HG03045 (cell line): ENCODE data around the gene MT1F.
"Not testable (repeated sequence)": the region's sequence is repeated elsewhere in the genome, so short reads cannot be mapped to it uniquely, and the experiment has no call there.

Experiments
- ATAC-seq: cut with Tn5 transposase; IDR thresholded peaks from one replicate; pipeline ENCODE4 v1.9.1; 2021; ENCODE audit warnings: mild to moderate bottlenecking, moderate library complexity; ENCODE audit not compliant: unreplicated experiment

Gene MT1F

GRCh38 chr16:56657555-56658326 is at the start of gene MT1F:
Gene MT1F, plus strand, starts transcription at chr16:56657959. Its CDS starts 100 bp downstream, at chr16:56658059.
- ATAC-seq, result no peak

DNA sequence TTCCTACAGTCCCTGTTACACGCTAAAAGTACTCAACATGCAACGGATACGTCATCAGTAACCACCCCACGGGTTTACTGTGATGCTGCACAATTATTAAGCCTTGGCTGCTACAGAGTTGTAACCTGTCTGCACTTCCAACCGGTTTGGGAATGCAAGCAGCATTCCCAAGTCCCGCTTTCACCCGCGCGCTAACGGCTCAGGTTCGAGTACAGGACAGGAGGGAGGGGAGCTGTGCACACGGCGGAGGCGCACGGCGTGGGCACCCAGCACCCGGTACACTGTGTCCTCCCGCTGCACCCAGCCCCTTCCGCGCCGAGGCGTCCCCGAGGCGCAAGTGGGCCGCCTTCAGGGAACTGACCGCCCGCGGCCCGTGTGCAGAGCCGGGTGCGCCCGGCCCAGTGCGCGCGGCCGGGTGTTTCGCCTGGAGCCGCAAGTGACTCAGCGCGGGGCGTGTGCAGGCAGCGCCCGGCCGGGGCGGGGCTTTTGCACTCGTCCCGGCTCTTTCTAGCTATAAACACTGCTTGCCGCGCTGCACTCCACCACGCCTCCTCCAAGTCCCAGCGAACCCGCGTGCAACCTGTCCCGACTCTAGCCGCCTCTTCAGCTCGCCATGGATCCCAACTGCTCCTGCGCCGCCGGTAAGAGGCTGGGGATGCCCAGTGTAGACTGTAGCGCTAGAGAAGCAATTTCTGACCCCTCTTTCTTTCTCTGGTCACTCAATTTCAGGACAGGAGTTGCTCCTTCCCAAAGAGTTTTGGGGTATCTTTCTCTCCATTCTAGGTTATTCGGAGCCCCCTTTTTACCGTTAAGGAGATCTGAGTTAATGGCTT is 49.5 kb upstream of the MT1F start, which contains the start of gene MT2A:
Gene MT2A (plus strand): TSS at position 542 of the 833 bp plus-strand sequence. CDS start 72 bp downstream, at position 614.
- peak; percentile 89 for ATAC-seq

GRCh38 chr16:56608876-56609462 is 48.8 kb upstream of the MT1F start:
- no peak for ATAC-seq

GRCh38 chr16:56609463-56609921 is 48.3 kb upstream of the MT1F start:
- ATAC-seq, result peak; percentile 31

DNA sequence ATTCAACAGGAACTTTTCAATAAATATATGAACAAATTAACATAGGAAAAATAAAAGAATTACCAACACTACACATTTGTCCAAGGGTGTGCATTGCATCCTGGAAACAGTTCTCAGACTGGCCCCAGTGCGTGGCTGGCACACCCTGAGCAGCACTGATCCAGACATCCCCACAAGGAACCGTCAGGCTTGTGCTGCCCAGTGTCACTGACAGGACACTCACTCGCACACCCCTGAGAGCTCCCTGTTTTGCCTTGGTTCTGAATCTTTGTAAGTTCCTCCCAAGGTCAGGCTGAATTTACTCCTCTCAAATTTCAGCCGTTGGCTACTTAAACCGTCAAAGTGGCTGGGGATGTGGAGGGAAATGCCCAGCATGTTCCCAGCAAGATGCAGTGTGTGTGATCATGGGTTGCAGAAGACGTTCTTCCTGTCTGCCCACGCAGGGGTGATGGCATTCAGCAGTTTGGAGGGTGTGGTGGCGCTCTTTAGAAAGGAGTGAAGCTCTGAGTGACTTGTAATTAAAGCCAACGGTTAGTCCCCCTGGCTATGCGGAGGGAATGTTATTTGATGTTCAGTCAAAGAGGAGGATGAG is 47.6 kb upstream of the MT1F start:
- ATAC-seq, result no peak

- no peak for ATAC-seq
These were observed 47.1 kb upstream of the MT1F start for GRCh38 chr16:56610609-56611111.

DNA sequence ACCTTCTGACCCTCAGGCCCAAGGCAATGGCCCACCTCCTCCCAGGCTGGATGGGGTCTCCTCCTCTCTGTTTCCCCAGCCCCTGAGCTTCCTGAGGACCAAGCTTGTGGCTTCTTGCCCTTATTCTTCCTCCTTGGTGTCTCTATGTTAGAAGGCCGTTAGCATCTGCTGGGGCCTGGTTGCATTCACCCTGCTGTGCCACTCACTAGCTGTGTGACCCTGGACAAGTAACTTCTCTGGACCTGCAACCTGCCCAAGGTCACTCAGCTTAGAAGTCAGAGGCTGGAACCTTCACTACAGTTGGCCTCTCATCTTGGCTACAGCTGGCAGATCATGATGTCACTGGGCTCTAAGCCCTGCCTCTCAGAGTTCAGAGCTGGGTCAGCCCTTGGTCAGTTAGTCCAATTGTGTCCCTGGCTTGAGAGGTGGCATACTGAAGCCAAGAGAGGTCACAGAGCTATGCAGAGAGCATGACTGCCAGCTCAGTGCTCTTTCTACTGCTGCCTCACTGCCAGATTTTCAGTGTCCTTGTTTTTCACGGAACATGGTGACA is 46.4 kb upstream of the MT1F start:
- ATAC-seq, result no peak

GRCh38 chr16:56613706-56614105 is 44.1 kb upstream of the MT1F start:
- ATAC-seq, result no peak

GRCh38 chr16:56614549-56614991 is 43.2 kb upstream of the MT1F start:
- ATAC-seq, result no peak

DNA sequence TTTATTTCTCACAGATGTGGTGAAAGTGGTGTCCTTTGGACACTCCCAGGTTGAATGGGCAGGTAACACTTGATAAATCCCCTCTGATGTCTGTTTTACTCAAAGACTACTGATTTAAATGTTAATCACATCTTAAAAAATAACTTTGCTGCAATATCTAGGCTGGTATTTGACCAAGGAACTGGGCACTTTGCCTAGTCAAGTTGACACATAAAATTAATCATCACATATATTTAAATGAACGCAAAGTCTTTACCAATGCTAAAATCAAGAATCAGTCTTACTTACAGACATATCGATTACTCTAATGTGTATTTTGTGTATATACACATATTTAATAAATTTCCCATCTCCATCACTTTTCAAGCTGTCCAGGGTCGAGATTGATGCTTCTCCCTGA is 42.4 kb upstream of the MT1F start:
- no peak for ATAC-seq

DNA sequence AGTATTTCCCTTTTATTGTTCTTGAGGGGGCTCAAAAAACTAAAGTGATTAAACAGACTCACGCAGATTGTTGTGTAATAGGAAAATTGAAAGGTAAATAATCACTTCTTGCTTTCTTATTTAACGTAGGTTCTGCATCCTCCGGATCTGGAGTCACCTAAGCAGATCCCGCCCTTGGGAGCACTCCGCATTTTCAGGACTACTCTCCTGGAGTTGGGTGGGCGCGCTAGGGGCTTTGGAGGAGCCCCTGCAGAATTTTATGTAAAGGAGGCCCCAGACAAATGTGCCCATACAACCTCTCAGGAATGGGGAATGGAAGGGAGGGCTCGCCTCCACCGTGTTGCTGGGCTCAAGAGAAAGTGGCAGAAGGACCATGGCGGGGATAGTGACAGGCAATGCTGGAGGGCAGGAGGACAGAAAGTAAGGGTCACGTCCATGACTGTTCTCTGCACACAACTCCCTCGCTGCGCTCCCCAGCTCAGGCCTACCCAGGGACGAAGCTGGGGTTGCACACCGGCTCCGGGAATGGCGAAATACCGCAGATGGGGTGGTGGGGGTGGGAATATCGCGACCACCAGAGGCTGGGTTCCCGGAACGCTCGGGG is 41.0 kb upstream of the MT1F start:
- ATAC-seq, result no peak

- no peak for ATAC-seq
These were observed 40.3 kb upstream of the MT1F start for GRCh38 chr16:56617212-56618085.

- no peak for ATAC-seq
These were observed 39.6 kb upstream of the MT1F start for GRCh38 chr16:56618138-56618537.

DNA sequence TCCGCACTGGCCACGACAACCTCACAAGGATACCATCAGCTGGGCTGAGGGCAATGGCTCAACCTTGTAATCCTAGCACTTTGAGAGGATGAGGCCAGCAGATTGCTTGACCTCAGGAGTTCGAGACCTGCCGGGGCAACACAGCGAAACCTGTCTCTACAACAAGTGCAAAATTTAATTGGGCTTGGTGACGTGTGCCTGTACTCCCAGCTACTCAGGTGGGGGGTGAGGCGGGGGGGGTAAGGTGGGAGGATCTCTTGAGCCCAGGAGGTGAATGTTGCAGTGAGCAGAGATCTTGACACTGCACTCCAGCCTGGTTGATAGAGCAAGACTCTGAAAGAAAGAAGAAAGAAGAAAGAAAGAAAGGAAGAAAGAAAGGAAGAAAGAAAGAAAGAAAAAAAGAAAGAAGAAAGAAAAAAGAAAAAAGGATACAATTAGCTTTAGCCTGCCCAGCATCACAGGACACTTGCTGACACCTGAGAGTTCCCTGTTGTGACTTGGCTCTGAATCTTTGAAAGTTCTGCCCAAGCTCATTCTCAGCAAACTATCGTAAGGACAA is 37.3 kb upstream of the MT1F start:
- ATAC-seq, result no peak

- not testable (repeated sequence) for ATAC-seq
These were observed 35.9 kb upstream of the MT1F start for GRCh38 chr16:56621665-56622445.

- not testable (repeated sequence) for ATAC-seq
These were observed 34.6 kb upstream of the MT1F start for GRCh38 chr16:56623184-56623583.

- ATAC-seq, result no peak
These were observed 34.1 kb upstream of the MT1F start for GRCh38 chr16:56623637-56624036.
